HEK293 (cell line): ENCODE results near the gene REM2.

Experiments
- CTCF ChIA-PET: fragments of 350-600 bp; formaldehyde crosslinking; extraction: SDS; loops from one replicate; lab custom pipeline; 2021; ENCODE audit warnings: antibody characterized with exemption; lab: Yijun Ruan, JAX
- POLR2A ChIA-PET: fragments of 300-600 bp; formaldehyde crosslinking; extraction: SDS; loops from one replicate; lab custom pipeline; 2020; ENCODE audit warnings: antibody characterized with exemption, inconsistent platforms; lab: Yijun Ruan, JAX
- H3K27ac ChIP-seq: fragments of 200-500 bp; sonication (Bioruptor generic); 2 replicates; pipeline ENCODE4 v1.5.1; 2014; ENCODE audit warnings: low read depth, low read length, control low read depth, inconsistent platforms; ENCODE audit errors: extremely low read depth
- H3K36me3 ChIP-seq, 2 experiments: fragments of 200-500 bp in 1 of 2; sonication (Bioruptor generic) in 1 of 2; 1 replicate in 1 of 2; 2 replicates in 1 of 2; pipeline ENCODE4 v1.5.1; 2014 to 2017; ENCODE audit warnings: inconsistent platforms in 2 of 2, low read length in 2 of 2; ENCODE audit not compliant: control insufficient read depth in 2 of 2, insufficient read depth in 1 of 2
- H3K4me1 ChIP-seq: fragments of 200-500 bp; sonication (Bioruptor generic); 2 replicates; pipeline ENCODE4 v1.5.1; 2014; ENCODE audit warnings: mild to moderate bottlenecking, low read length, inconsistent platforms; ENCODE audit not compliant: control insufficient read depth, insufficient read depth
- H3K4me3 ChIP-seq: 2 replicates; pipeline ENCODE4 v1.5.1; 2011; ENCODE audit warnings: low read depth, mild to moderate bottlenecking, control low read depth, low read length, moderate library complexity
- H3K9me3 ChIP-seq: fragments of 200-500 bp; sonication (Bioruptor generic); 2 replicates; pipeline ENCODE4 v1.5.1; 2014; ENCODE audit warnings: low read depth, low read length, inconsistent platforms; ENCODE audit not compliant: control insufficient read depth, insufficient read depth
- GFI1B ChIP-seq: fragments of 450-650 bp; formaldehyde crosslinking; IDR thresholded peaks from 2 replicates; pipeline ENCODE4 v1.5.1; 2016; ENCODE audit warnings: missing biosample characterization, missing genetic modification characterization
- IKZF3 ChIP-seq: fragments of 450-650 bp; IDR thresholded peaks from 2 replicates; pipeline ENCODE4 v1.5.0; 2018; ENCODE audit warnings: missing biosample characterization, mild to moderate bottlenecking, missing genetic modification characterization, moderate library complexity
- TSHZ1 ChIP-seq: fragments of 450-650 bp; formaldehyde crosslinking; IDR thresholded peaks from 2 replicates; pipeline ENCODE4 v1.5.1; 2016; ENCODE audit warnings: missing biosample characterization, missing genetic modification characterization, borderline replicate concordance
- ZBTB7A ChIP-seq: fragments of 450-650 bp; formaldehyde crosslinking; IDR thresholded peaks from 2 replicates; pipeline ENCODE4 v1.5.1; 2016; ENCODE audit warnings: low read depth, missing biosample characterization, missing genetic modification characterization
- ZFP37 ChIP-seq: fragments of 450-650 bp; formaldehyde crosslinking; IDR thresholded peaks from 2 replicates; pipeline ENCODE4 v1.5.1; 2016; ENCODE audit warnings: missing biosample characterization, missing genetic modification characterization
- ZNF140 ChIP-seq: fragments of 450-650 bp; formaldehyde crosslinking; IDR thresholded peaks from 2 replicates; pipeline ENCODE4 v1.5.1; 2016; ENCODE audit warnings: missing biosample characterization, missing genetic modification characterization
- ZNF223 ChIP-seq: fragments of 450-650 bp; formaldehyde crosslinking; IDR thresholded peaks from 2 replicates; pipeline ENCODE4 v1.5.1; 2016; ENCODE audit warnings: missing biosample characterization, missing genetic modification characterization
- ZNF518A ChIP-seq: fragments of 450-650 bp; formaldehyde crosslinking; conservative IDR thresholded peaks from 2 replicates; pipeline ENCODE4 v1.5.1; 2016; ENCODE audit warnings: low read depth, missing biosample characterization, missing genetic modification characterization
- ZNF670 ChIP-seq: fragments of 450-650 bp; formaldehyde crosslinking; IDR thresholded peaks from 2 replicates; pipeline ENCODE4 v1.5.1; 2016; ENCODE audit warnings: missing biosample characterization, missing genetic modification characterization, low read depth
- ZNF701 ChIP-seq: fragments of 450-650 bp; formaldehyde crosslinking; IDR thresholded peaks from 2 replicates; pipeline ENCODE4 v1.5.1; 2016; ENCODE audit warnings: missing biosample characterization, missing genetic modification characterization
- ZNF747 ChIP-seq: fragments of 450-650 bp; formaldehyde crosslinking; IDR thresholded peaks from 2 replicates; pipeline ENCODE4 v1.5.1; 2016; ENCODE audit warnings: missing biosample characterization, missing genetic modification characterization
- ZNF76 ChIP-seq: fragments of 450-650 bp; formaldehyde crosslinking; IDR thresholded peaks from 2 replicates; pipeline ENCODE4; 2016; ENCODE audit warnings: low read depth, missing biosample characterization, missing genetic modification characterization, borderline replicate concordance
- ZNF792 ChIP-seq: fragments of 450-650 bp; formaldehyde crosslinking; IDR thresholded peaks from 2 replicates; pipeline ENCODE4 v1.5.1; 2016; ENCODE audit warnings: missing biosample characterization, missing genetic modification characterization
- ZSCAN18 ChIP-seq: fragments of 450-650 bp; formaldehyde crosslinking; IDR thresholded peaks from 2 replicates; pipeline ENCODE4 v1.5.1; 2016; ENCODE audit warnings: missing biosample characterization, missing genetic modification characterization

Gene REM2

GRCh38 chr14:22908601-22909000 lies 25.6 kb downstream of the REM2 start:
- POLR2A ChIA-PET: interaction anchor here (1.4 kb wide), 1 partner anchor 10 kb away, joined by 4 read pairs; the partner anchor contains the start of gene RBM23

More at GRCh38 chr14:22908601-22909000, 25.6 kb downstream of the REM2 start:
- Histone ChIP-seq H3K4me1 (no peaks in the 10 kb centered on the region), H3K9me3 (no peaks in the 10 kb centered on the region), H3K36me3 (peaks cover 75% of the 10 kb centered on the region in 2 experiments), H3K27ac (no peak overlapping the region), H3K4me3 (no peak overlapping the region)
- CTCF ChIA-PET: interaction anchor here (1.3 to 1.5 kb wide), 2 partner anchors 13 to 78 kb away, joined by 3 to 4 read pairs; no protein-coding TSS in a partner anchor
- no peak for TF ChIP-seq ZNF701 (tag by site-specific recombination)
- no peak for TF ChIP-seq ZNF792 (tag by site-specific recombination)
- no peak for TF ChIP-seq ZNF670 (tag by site-specific recombination)
- no peak for TF ChIP-seq ZNF518A (tag by site-specific recombination)
- TF ChIP-seq TSHZ1 (tag by site-specific recombination): no peak
- no peak for TF ChIP-seq GFI1B (tag by site-specific recombination)
- TF ChIP-seq ZNF76 (tag by site-specific recombination): no peak
- TF ChIP-seq ZFP37 (tag by site-specific recombination): no peak
- TF ChIP-seq ZNF140 (tag by site-specific recombination): no peak
- no peak for TF ChIP-seq IKZF3 (tag by site-specific recombination)
- no peak for TF ChIP-seq ZSCAN18 (tag by site-specific recombination)
- TF ChIP-seq ZNF223 (tag by site-specific recombination): no peak
- TF ChIP-seq ZBTB7A (tag by site-specific recombination): no peak
- no peak for TF ChIP-seq ZNF747 (tag by site-specific recombination)
